HCT116 (cell line): ENCODE results near the gene OCSTAMP. TPM values are rescaled to one million over a fixed set of nuclear protein-coding genes. Genes with fewer than 3 reads are reported as not detected.

Experiments
- ATAC-seq: fragments of 200-7000 bp; cut with Tn5 transposase; 2 replicates; pipeline ENCODE4 v1.9.1; 2020; ENCODE audit warnings: mild to moderate bottlenecking, moderate library complexity
- BruUV-seq: library from RNA; stranded (reverse); fragments of 400-500 nt; replicated peaks from 2 replicates; lab custom pipeline; 2021; lab: Mats Ljungman, UMichigan
- CTCF ChIA-PET: fragments of 300-600 bp; sonication (Branson Sonifier 250); formaldehyde crosslinking; loops from one replicate; lab custom pipeline; 2021; ENCODE audit warnings: antibody characterized with exemption; lab: Charles Lee
- POLR2A ChIA-PET: fragments of 300-600, 350-600 bp; sonication (Branson Sonifier 250); formaldehyde crosslinking; loops from one replicate; lab custom pipeline; 2021; ENCODE audit warnings: antibody characterized with exemption; lab: Charles Lee
- RAD21 ChIA-PET, 2 experiments: fragments of 300-600 bp; sonication (Branson Sonifier 250); formaldehyde crosslinking; loops; one replicate each; lab custom pipeline; 2023; ENCODE audit warnings: low total read pairs in 2 of 2; ENCODE audit not compliant: uncharacterized antibody in 2 of 2, unreplicated experiment in 2 of 2, low non-redundant PET in 1 of 2; lab: Charles Lee
- DNase-seq: peaks from one replicate; pipeline ENCODE4 v3.0.0-alpha.2; 2010; ENCODE audit warnings: low read depth, low spot score
- H2AFZ ChIP-seq: fragments of 200-600 bp; shearing (Covaris generic), sonication (generic); 2 replicates; pipeline ENCODE4 v1.6.1; 2017; ENCODE audit warnings: low read depth, mixed run types, mixed read lengths, antibody characterized with exemption, low read length; ENCODE audit not compliant: poor library complexity, severe bottlenecking
- H3K27ac ChIP-seq: 2 replicates; pipeline ENCODE4 v1.5.1; 2012; ENCODE audit warnings: low read depth, low read length
- H3K27me3 ChIP-seq: fragments of 200-600 bp; sonication (generic); 2 replicates; pipeline ENCODE4 v1.6.1; 2016; ENCODE audit warnings: mixed run types, low read length, mixed read lengths; ENCODE audit not compliant: insufficient read depth
- H3K36me3 ChIP-seq, 2 experiments: fragments of 200-500 bp in 1 of 2; fragments of 200-600 bp in 1 of 2; sonication (Bioruptor generic) in 1 of 2; sonication (generic) in 1 of 2; 2 replicates each; pipeline versions ENCODE4 v1.5.1 to v1.6.1; 2014 to 2016; ENCODE audit warnings: low read length in 2 of 2, inconsistent platforms in 1 of 2, mixed read lengths in 1 of 2, mixed run types in 1 of 2; ENCODE audit not compliant: insufficient read depth in 2 of 2, control insufficient read depth in 1 of 2
- H3K4me1 ChIP-seq, 2 experiments: fragments of 200-600 bp in 1 of 2; sonication (generic) in 1 of 2; 2 replicates each; pipeline versions ENCODE4 v1.5.1 to v1.6.1; 2012 to 2017; ENCODE audit warnings: low read length in 2 of 2, inconsistent platforms in 1 of 2, mild to moderate bottlenecking in 1 of 2, mixed read lengths in 1 of 2, mixed run types in 1 of 2, moderate library complexity in 1 of 2; ENCODE audit not compliant: insufficient read depth in 2 of 2, control insufficient read depth in 1 of 2
- H3K4me2 ChIP-seq: fragments of 200-600 bp; sonication (generic); 2 replicates; pipeline ENCODE4 v1.6.1; 2017; ENCODE audit warnings: mixed run types, low read length, mixed read lengths
- H3K4me3 ChIP-seq, 2 experiments: fragments of 200-600 bp in 1 of 2; sonication (generic) in 1 of 2; replicated peaks in 1 of 2; 2 replicates each; pipeline ENCODE4 v1.5.1; 2011 to 2016; ENCODE audit warnings: low read length in 2 of 2, control low read depth in 1 of 2, low read depth in 1 of 2, mild to moderate bottlenecking in 1 of 2, mixed read lengths in 1 of 2, mixed run types in 1 of 2
- H3K79me2 ChIP-seq: fragments of 200-600 bp; sonication (generic); 2 replicates; pipeline ENCODE4 v1.6.1; 2017; ENCODE audit warnings: mild to moderate bottlenecking, mixed run types, low read length, moderate library complexity, mixed read lengths; ENCODE audit not compliant: insufficient read depth
- H3K9ac ChIP-seq: fragments of 200-600 bp; sonication (generic); 2 replicates; pipeline ENCODE4 v1.6.1; 2016; ENCODE audit warnings: low read length, mixed read lengths
- H3K9me2 ChIP-seq: fragments of 200-600 bp; sonication (generic), shearing (Covaris generic); 2 replicates; pipeline ENCODE4 v1.6.1; 2017; ENCODE audit warnings: mixed run types, mild to moderate bottlenecking, moderate library complexity; ENCODE audit not compliant: insufficient read depth
- H3K9me3 ChIP-seq, 2 experiments: fragments of 200-500 bp in 1 of 2; fragments of 200-600 bp in 1 of 2; sonication (Bioruptor generic) in 1 of 2; sonication (generic) in 1 of 2; 2 replicates each; pipeline ENCODE4 v1.6.1; 2014 to 2017; ENCODE audit warnings: low read length in 2 of 2, mixed read lengths in 2 of 2, inconsistent platforms in 1 of 2, low read depth in 1 of 2, mild to moderate bottlenecking in 1 of 2, mixed run types in 1 of 2, moderate library complexity in 1 of 2; ENCODE audit not compliant: control insufficient read depth in 1 of 2, insufficient read depth in 1 of 2
- H4K20me1 ChIP-seq: fragments of 200-600 bp; sonication (generic), shearing (Covaris generic); 2 replicates; pipeline ENCODE4 v1.6.1; 2017; ENCODE audit warnings: mixed run types, mild to moderate bottlenecking, moderate library complexity; ENCODE audit not compliant: insufficient read depth
- CBX3 ChIP-seq: IDR thresholded peaks from 2 replicates; pipeline ENCODE4 v1.6.1; 2012; ENCODE audit warnings: low read depth
- CEBPB ChIP-seq: IDR thresholded peaks from 2 replicates; pipeline ENCODE4 v1.6.1; 2012; ENCODE audit warnings: low read depth
- EZH2 ChIP-seq: fragments of 200-600 bp; sonication (generic); IDR thresholded peaks from 2 replicates; pipeline ENCODE4 v1.6.1; 2017; ENCODE audit warnings: antibody characterized with exemption, mixed run types
- EZH2phosphoT487 ChIP-seq: fragments of 200-600 bp; IDR thresholded peaks from 2 replicates; pipeline ENCODE4 v1.6.1; 2018; ENCODE audit warnings: antibody characterized with exemption, borderline replicate concordance
- FOSL1 ChIP-seq: IDR thresholded peaks from 2 replicates; pipeline ENCODE4 v1.6.1; 2012; ENCODE audit warnings: low read depth
- JUND ChIP-seq: IDR thresholded peaks from 2 replicates; pipeline ENCODE4 v1.6.1; 2012
- POLR2A ChIP-seq: IDR thresholded peaks from 2 replicates; pipeline ENCODE4 v1.7.0; 2011; ENCODE audit warnings: borderline replicate concordance; ENCODE audit not compliant: insufficient read depth, insufficient read length; ENCODE audit errors: extremely low read depth
- POLR2AphosphoS5 ChIP-seq: IDR thresholded peaks from 2 replicates; pipeline ENCODE4 v1.6.1; 2011; ENCODE audit warnings: mild to moderate bottlenecking, low read depth, low read length, moderate library complexity
- SP1 ChIP-seq: IDR thresholded peaks from 2 replicates; pipeline ENCODE4 v1.6.1; 2012; ENCODE audit warnings: low read depth
- SRF ChIP-seq: IDR thresholded peaks from 2 replicates; pipeline ENCODE4 v1.6.1; 2012; ENCODE audit warnings: low read depth
- TCF7L2 ChIP-seq: IDR thresholded peaks from 2 replicates; pipeline ENCODE4 v1.7.0; 2011; ENCODE audit warnings: borderline replicate concordance, inconsistent platforms; ENCODE audit not compliant: insufficient read depth, insufficient read length; ENCODE audit errors: extremely low read depth
- ZFX ChIP-seq: fragments of 450-650 bp; IDR thresholded peaks from 2 replicates; pipeline ENCODE4 v1.6.1; 2017
- ZNF274 ChIP-seq: fragments of 200-500 bp; sonication (Bioruptor generic); IDR thresholded peaks from 2 replicates; pipeline ENCODE4 v1.6.1; 2014; ENCODE audit warnings: mild to moderate bottlenecking, low read depth, low read length, inconsistent platforms
- intact Hi-C: fragments of 100-400 bp; cut with micrococcal nuclease; formaldehyde crosslinking; loops from 2 replicates; pipeline ENCODE4 v1.10.0; 2022
- total RNA-seq: library from RNA; stranded (reverse); gene quantifications from one replicate; pipeline ENCODE4 v1.2.1, GENCODE V29; 2021; ENCODE audit not compliant: unreplicated experiment
- TF ChIP-seq, protein P1 (sequence below): IDR thresholded peaks from 2 replicates; pipeline ENCODE4 v1.6.1; 2011; ENCODE audit warnings: mild to moderate bottlenecking, low read length, moderate library complexity; ENCODE audit not compliant: insufficient replicate concordance; ENCODE audit errors: extremely low read depth
- TF ChIP-seq, protein P2 (sequence below): IDR thresholded peaks from 2 replicates; pipeline ENCODE4 v1.6.1; 2012; ENCODE audit warnings: low read depth

Gene OCSTAMP
- total RNA-seq, 1 experiment from 2014 or later, result not detected

DNA sequence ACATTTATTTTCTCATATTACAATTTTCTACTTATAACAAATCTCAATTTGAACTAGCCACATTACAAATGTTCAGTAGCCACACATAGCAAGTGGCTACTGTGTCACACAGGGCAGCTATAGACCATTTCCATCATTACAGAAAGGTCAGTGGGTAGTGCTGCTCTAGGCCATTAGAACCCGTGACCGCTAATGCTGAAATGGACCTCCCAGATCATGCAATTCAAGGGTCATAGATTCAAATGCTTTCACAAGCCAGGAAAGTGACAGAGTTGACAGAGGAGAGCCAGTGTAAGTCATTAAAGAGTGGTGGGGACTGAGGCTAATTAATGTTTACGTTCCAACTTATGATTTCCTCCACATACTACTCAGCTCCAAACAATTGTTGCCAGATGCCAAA, 3.5 kb upstream of the OCSTAMP start:
- intact Hi-C loops, result no loop called here
- POLR2A ChIA-PET, result no interaction called here

More for the DNA sequence above, 3.5 kb upstream of the OCSTAMP start:
- Histone ChIP-seq H3K9ac (no peak overlapping the region), H3K9me2 (no peaks in the 10 kb centered on the region), H3K4me2 (no peak overlapping the region), H3K27ac (no peak overlapping the region), H4K20me1 (no peaks in the 10 kb centered on the region), H3K9me3 (no peaks in the 10 kb centered on the region), H3K27me3 (0 out of 2 replicates have a peak, but pooled peaks cover 6% of the 10 kb centered on the region), H2AFZ (no peak overlapping the region), H3K79me2 (no peaks in the 10 kb centered on the region), H3K4me3 (no peak overlapping the region), H3K4me1 (0 out of 4 replicates have a peak, but pooled peaks cover 0 to 3% of the 10 kb centered on the region in 2 experiments), H3K36me3 (no peaks in the 10 kb centered on the region)
- no peak for ATAC-seq
- BruUV-seq, result no TSS peak
- RAD21 ChIA-PET, result no interaction called here
- CTCF ChIA-PET, result no interaction called here
- TF ChIP-seq, protein P1, sequence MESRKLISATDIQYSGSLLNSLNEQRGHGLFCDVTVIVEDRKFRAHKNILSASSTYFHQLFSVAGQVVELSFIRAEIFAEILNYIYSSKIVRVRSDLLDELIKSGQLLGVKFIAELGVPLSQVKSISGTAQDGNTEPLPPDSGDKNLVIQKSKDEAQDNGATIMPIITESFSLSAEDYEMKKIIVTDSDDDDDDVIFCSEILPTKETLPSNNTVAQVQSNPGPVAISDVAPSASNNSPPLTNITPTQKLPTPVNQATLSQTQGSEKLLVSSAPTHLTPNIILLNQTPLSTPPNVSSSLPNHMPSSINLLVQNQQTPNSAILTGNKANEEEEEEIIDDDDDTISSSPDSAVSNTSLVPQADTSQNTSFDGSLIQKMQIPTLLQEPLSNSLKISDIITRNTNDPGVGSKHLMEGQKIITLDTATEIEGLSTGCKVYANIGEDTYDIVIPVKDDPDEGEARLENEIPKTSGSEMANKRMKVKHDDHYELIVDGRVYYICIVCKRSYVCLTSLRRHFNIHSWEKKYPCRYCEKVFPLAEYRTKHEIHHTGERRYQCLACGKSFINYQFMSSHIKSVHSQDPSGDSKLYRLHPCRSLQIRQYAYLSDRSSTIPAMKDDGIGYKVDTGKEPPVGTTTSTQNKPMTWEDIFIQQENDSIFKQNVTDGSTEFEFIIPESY, result no peak
- no peak for TF ChIP-seq EZH2
- TF ChIP-seq CBX3, result no peak
- TF ChIP-seq CEBPB, result no peak
- no peak for TF ChIP-seq FOSL1
- TF ChIP-seq, protein P2, sequence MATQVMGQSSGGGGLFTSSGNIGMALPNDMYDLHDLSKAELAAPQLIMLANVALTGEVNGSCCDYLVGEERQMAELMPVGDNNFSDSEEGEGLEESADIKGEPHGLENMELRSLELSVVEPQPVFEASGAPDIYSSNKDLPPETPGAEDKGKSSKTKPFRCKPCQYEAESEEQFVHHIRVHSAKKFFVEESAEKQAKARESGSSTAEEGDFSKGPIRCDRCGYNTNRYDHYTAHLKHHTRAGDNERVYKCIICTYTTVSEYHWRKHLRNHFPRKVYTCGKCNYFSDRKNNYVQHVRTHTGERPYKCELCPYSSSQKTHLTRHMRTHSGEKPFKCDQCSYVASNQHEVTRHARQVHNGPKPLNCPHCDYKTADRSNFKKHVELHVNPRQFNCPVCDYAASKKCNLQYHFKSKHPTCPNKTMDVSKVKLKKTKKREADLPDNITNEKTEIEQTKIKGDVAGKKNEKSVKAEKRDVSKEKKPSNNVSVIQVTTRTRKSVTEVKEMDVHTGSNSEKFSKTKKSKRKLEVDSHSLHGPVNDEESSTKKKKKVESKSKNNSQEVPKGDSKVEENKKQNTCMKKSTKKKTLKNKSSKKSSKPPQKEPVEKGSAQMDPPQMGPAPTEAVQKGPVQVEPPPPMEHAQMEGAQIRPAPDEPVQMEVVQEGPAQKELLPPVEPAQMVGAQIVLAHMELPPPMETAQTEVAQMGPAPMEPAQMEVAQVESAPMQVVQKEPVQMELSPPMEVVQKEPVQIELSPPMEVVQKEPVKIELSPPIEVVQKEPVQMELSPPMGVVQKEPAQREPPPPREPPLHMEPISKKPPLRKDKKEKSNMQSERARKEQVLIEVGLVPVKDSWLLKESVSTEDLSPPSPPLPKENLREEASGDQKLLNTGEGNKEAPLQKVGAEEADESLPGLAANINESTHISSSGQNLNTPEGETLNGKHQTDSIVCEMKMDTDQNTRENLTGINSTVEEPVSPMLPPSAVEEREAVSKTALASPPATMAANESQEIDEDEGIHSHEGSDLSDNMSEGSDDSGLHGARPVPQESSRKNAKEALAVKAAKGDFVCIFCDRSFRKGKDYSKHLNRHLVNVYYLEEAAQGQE, result no peak
- no peak for TF ChIP-seq SRF
- no peak for TF ChIP-seq POLR2A
- TF ChIP-seq TCF7L2, result no peak
- no peak for TF ChIP-seq SP1
- TF ChIP-seq JUND, result no peak
- no peak for TF ChIP-seq POLR2AphosphoS5
- no peak for TF ChIP-seq ZNF274
- TF ChIP-seq ZFX, result no peak
- no peak for TF ChIP-seq EZH2phosphoT487
- DNase-seq, result no peak
